GM18870 (cell line): ENCODE data around the gene SAA2.
"Not testable (repeated sequence)": the region's sequence is repeated elsewhere in the genome, so short reads cannot be mapped to it uniquely, and the experiment has no call there.

Source experiments
- ATAC-seq: cut with Tn5 transposase; IDR thresholded peaks from one replicate; pipeline ENCODE4 v1.9.1; 2021; ENCODE audit warnings: moderate library complexity; ENCODE audit not compliant: unreplicated experiment

The SAA2 gene

GRCh38 chr11:18203723-18204122 is 44.7 kb downstream of the SAA2 start:
- ATAC-seq, result no peak

- not testable (repeated sequence) for ATAC-seq
These were observed 50.7 kb downstream of the SAA2 start for GRCh38 chr11:18197738-18198137.

- ATAC-seq, result no peak
These were observed 51.9 kb downstream of the SAA2 start for GRCh38 chr11:18196532-18196931.
